H1 (cell line): Measurements from ENCODE around the gene ZNF391.

ENCODE experiments used
- ATF3 ChIP-seq: IDR thresholded peaks from 2 replicates; pipeline ENCODE4 v1.6.1; 2011; ENCODE audit warnings: low read depth, mild to moderate bottlenecking, low read length; ENCODE audit not compliant: insufficient read depth
- CREB1 ChIP-seq: IDR thresholded peaks from 2 replicates; pipeline ENCODE4 v1.6.1; 2012; ENCODE audit warnings: inconsistent platforms
- CTCF ChIP-seq, 3 experiments: IDR thresholded peaks; 1 replicate in 2 of 3; 2 replicates in 1 of 3; pipeline versions ENCODE4 v1.5.1 to v1.6.1; 2011; ENCODE audit warnings: low read length in 3 of 3, mild to moderate bottlenecking in 3 of 3, inconsistent platforms in 2 of 3, low read depth in 1 of 3, moderate library complexity in 1 of 3; ENCODE audit not compliant: insufficient read depth in 1 of 3; ENCODE audit errors: control extremely low read depth in 1 of 3
- EGR1 ChIP-seq: IDR thresholded peaks from 2 replicates; pipeline ENCODE4 v1.6.1; 2011; ENCODE audit warnings: low read depth, low read length, borderline replicate concordance
- EZH2 ChIP-seq: fragments of 200-600 bp; sonication (generic); IDR thresholded peaks from 2 replicates; pipeline ENCODE4 v1.7.1; 2012; ENCODE audit warnings: low read depth, mild to moderate bottlenecking, moderate library complexity, low read length, inconsistent platforms; ENCODE audit not compliant: severe bottlenecking
- JUND ChIP-seq: IDR thresholded peaks from 2 replicates; pipeline ENCODE4 v1.6.1; 2011; ENCODE audit warnings: mild to moderate bottlenecking, improper control_type of control experiment, low read length
- KDM5A ChIP-seq: fragments of 200-600 bp; IDR thresholded peaks from 2 replicates; pipeline ENCODE4 v1.7.1; 2012; ENCODE audit warnings: mild to moderate bottlenecking, low read length, inconsistent platforms, mixed read lengths
- MAX ChIP-seq: IDR thresholded peaks from 2 replicates; pipeline ENCODE4 v1.6.1; 2012; ENCODE audit warnings: inconsistent platforms
- NANOG ChIP-seq: IDR thresholded peaks from 2 replicates; pipeline ENCODE4 v1.6.1; 2011; ENCODE audit warnings: low read length, low read depth, mild to moderate bottlenecking, inconsistent platforms; ENCODE audit not compliant: insufficient read depth, poor library complexity, severe bottlenecking
- POLR2A ChIP-seq, 2 experiments: IDR thresholded peaks; 1 replicate in 1 of 2; 2 replicates in 1 of 2; pipeline ENCODE4 v1.6.1; 2011; ENCODE audit warnings: low read depth in 2 of 2, low read length in 2 of 2, mild to moderate bottlenecking in 2 of 2; ENCODE audit errors: control extremely low read depth in 1 of 2
- POLR2AphosphoS5 ChIP-seq: IDR thresholded peaks from 2 replicates; pipeline ENCODE4 v1.6.1; 2011; ENCODE audit warnings: low read depth, low read length
- RFX5 ChIP-seq: IDR thresholded peaks from 2 replicates; pipeline ENCODE4 v1.6.1; 2011; ENCODE audit warnings: low read depth, low read length, improper control_type of control experiment, borderline replicate concordance
- USF2 ChIP-seq: IDR thresholded peaks from 2 replicates; pipeline ENCODE4 v1.6.1; 2011; ENCODE audit warnings: low read length, improper control_type of control experiment

- TF ChIP-seq MAX (no peak), CTCF (IDR thresholded peaks at IDR 0.05; ENCODE audit: control extremely low read depth in 1 of 3, insufficient read depth in 1 of 3, low read depth in 1 of 3, low read length in 3 of 3) (no peak), NANOG (no peak), POLR2A (IDR thresholded peaks at IDR 0.05; ENCODE audit: control extremely low read depth in 1 of 2, low read depth in 2 of 2, low read length in 2 of 2) (no peak), ATF3 (no peak), CREB1 (no peak), USF2 (no peak), EGR1 (no peak), RFX5 (no peak), POLR2AphosphoS5 (no peak), KDM5A (no peak), EZH2 (no peak), JUND (no peak)
Observed at GRCh38 chr6:27359231-27359630, 29.3 kb upstream of the ZNF391 start.
